NB4 (cell line): Measurements from ENCODE around the gene ASAP2.

Experiments used
- DNase-seq: peaks from one replicate; pipeline ENCODE4 v3.0.0; 2010; ENCODE audit warnings: low read depth
- H3K4me3 ChIP-seq: one replicate; pipeline ENCODE4 v1.5.1; 2011; ENCODE audit warnings: mild to moderate bottlenecking, low read depth, low read length, moderate library complexity
- MYC ChIP-seq: IDR thresholded peaks from 2 replicates; pipeline ENCODE4 v1.6.1; 2011; ENCODE audit warnings: low read depth, low read length
- POLR2A ChIP-seq: IDR thresholded peaks from 2 replicates; pipeline ENCODE4 v1.6.1; 2011; ENCODE audit warnings: mild to moderate bottlenecking; ENCODE audit not compliant: insufficient read length; ENCODE audit errors: extremely low read depth
- TF ChIP-seq, protein P1 (sequence below): IDR thresholded peaks from 2 replicates; pipeline ENCODE4 v1.6.1; 2011; ENCODE audit warnings: low read depth, low read length
- TF ChIP-seq, protein P2 (sequence below): IDR thresholded peaks from one replicate; pipeline ENCODE4 v1.5.1; 2012; ENCODE audit warnings: low read depth, low read length

Gene ASAP2

DNA sequence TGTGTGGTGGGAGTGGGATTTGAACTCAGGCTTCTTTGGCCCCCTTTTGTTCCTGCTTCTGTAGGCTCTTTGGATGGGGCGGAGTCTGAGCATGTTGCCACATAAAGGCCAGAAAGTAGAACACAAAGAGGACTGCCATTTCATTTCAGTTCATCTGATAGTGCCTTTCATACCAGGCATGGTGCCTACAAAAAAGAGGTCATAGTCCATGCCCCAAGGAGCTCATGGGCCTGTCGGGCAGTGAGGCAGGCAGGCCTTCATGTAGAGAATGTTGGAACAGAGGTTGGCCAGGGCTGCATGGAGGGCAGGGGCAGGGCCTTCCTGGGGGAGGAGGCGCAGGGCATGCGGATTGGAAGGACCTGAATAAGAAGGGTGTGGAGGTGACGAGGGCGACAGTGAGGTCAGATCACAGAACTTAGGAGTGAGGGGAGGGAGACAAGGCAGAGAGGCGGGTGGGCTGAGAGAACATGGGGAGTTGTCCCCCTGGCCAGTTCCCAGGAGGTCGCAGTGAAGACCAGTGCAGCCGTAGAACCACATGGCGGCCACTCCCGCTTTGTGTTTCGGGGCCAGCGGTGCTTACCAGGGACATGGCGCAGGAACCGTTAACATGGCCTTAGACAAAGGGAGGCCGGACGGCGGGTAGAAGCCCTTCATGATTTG is 167.6 kb downstream of the ASAP2 start:
- no peak for DNase-seq
- no peak overlapping the region for H3K4me3 ChIP-seq
- TF ChIP-seq, protein P1, sequence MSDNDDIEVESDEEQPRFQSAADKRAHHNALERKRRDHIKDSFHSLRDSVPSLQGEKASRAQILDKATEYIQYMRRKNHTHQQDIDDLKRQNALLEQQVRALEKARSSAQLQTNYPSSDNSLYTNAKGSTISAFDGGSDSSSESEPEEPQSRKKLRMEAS, result no peak
- TF ChIP-seq, protein P2, sequence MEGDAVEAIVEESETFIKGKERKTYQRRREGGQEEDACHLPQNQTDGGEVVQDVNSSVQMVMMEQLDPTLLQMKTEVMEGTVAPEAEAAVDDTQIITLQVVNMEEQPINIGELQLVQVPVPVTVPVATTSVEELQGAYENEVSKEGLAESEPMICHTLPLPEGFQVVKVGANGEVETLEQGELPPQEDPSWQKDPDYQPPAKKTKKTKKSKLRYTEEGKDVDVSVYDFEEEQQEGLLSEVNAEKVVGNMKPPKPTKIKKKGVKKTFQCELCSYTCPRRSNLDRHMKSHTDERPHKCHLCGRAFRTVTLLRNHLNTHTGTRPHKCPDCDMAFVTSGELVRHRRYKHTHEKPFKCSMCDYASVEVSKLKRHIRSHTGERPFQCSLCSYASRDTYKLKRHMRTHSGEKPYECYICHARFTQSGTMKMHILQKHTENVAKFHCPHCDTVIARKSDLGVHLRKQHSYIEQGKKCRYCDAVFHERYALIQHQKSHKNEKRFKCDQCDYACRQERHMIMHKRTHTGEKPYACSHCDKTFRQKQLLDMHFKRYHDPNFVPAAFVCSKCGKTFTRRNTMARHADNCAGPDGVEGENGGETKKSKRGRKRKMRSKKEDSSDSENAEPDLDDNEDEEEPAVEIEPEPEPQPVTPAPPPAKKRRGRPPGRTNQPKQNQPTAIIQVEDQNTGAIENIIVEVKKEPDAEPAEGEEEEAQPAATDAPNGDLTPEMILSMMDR, result no peak
- no peak for TF ChIP-seq POLR2A
- no peak for TF ChIP-seq MYC

DNA sequence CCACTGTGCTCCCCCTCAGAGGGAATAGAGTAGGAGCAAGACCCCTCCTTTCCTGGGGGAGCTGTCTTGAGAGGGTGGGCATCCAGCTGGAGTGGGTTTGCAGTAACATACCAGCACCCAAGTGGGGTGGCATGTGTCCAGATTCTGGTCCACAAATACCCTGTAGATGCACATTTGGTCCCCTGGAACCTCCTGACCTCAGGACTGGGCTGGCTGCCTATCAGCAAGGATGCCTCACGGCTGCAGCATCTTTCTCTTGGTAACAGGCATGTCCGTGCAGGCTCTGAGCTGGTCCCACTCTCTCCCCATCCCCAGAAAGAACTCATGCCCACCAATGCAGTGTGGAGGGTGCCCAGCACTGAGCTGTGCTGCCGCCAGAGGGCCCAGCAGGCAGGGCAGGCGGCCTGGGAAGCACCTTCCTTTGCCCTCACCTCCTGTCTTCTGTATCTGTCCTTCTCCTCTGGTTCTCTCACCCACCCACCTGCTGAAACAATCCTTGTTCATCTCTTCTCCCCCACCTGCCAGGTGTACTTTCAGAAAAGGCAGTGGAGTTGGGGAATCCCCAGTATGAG is 169.3 kb downstream of the ASAP2 start:
- H3K4me3 ChIP-seq, result no peak overlapping the region
- no peak for DNase-seq
- TF ChIP-seq POLR2A, result no peak
- TF ChIP-seq, protein P2, result no peak
- no peak for TF ChIP-seq MYC
- TF ChIP-seq, protein P1, result no peak

DNA sequence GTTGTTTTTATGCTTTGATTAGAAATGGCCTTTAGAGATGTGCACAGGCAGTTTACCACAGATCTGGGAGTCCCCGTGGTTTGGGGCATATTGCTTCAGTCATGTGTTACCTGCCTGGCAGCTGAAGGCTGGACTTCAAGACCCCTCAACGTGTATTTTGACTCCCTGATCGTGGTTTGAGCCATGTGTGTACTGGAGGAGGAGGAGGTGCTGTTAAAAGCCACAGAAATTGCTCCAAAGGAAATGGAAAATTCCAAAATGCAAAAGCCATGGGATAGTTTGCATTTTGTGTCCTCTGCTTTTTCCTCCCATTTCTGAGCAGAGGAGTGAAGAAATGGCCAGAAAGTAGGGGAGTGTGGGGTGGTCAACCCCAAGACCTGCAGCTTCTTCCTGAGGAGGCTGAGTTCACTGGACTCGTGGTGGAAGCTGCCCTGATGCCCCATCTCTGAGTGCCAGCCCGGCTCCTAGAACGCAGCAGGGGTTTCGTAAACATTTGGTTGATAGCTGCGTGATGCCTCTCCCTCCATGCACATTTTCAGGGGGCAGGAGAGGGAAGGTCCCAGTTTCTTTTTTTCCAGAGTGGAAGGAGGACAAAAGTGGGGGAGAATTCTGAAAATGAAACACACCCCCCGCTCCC is 171.0 kb downstream of the ASAP2 start:
- H3K4me3 ChIP-seq, result no peak overlapping the region
- DNase-seq, result no peak
- TF ChIP-seq, protein P2, result no peak
- TF ChIP-seq MYC (no peak), POLR2A (no peak)
- TF ChIP-seq, protein P1, result no peak

DNA sequence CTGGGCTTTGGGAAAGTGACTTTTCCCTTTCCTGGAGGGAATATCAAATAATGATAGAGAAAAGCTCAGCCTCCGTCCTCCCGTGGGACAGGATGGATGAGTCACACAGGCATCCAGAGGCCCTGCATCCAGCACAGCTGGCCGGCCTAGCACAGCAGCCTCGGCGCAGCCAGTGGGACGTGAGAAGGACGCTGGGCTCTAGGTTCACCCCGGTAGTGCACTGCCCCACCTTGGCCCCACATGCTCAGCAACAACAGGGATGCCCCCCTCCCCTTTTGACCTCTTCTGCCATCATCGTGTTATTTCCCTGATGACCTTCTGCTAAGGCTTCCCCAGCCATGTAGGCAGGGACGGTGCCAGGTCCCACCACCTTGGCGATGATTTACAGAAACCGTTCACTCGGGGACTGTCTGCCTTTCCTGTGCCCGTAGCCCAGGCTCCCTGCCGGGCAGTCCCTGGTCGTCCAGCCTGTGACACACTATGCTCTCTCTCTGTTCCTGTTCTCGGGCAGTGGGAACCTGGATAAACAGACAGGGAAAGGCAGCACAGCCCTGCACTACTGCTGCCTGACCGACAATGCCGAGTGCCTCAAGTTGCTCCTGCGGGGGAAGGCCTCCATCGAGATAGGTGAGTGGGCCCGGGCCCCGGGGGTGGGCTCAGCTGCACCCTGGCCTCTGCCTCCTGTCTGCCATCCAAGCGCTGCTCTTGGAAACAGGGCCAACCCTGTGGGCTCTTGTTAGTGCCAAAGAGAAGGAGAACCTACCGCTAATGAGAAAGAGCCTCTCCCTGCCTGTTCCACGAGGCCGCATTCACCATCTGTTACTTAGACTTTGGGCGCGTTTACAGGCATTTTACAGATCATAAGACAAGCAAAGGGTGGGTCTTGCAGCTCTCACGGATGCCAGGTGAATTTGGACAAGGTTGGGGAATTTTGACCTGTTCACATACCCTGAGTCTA is 172.1 kb downstream of the ASAP2 start:
- H3K4me3 ChIP-seq, result no peak overlapping the region
- no peak for DNase-seq
- no peak for TF ChIP-seq POLR2A
- TF ChIP-seq, protein P1, result no peak
- no peak for TF ChIP-seq MYC
- TF ChIP-seq, protein P2, result no peak

DNA sequence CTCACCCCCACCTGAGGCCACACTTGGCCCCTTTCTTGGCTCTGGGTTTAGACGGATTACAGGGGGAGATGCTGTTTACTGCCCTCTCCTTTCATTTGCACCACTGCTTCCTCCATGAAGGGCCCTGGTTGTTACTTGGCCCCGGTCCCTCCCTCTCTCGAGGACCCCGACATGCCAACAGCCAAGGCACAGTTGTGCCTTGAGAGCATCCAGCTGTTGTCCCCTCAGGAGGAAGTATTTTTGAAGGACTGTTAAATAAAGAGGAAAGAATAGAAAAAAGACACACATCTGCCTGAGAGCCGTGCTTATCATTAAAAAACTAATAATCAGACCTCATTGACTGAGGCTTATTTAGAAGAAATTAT is 172.8 kb downstream of the ASAP2 start:
- no peak overlapping the region for H3K4me3 ChIP-seq
- DNase-seq, result no peak
- TF ChIP-seq, protein P2, result no peak
- TF ChIP-seq, protein P1, result no peak
- TF ChIP-seq POLR2A, result no peak
